Gastroesophageal sphincter (tissue), 3 donors: Measurements from ENCODE around the gene CLCN4.

ENCODE experiments used
- EP300 ChIP-seq: sonication (generic); formaldehyde crosslinking; IDR thresholded peaks from one replicate; pipeline ENCODE4 v1.6.1; 2017; ENCODE audit warnings: antibody characterized with exemption, mild to moderate bottlenecking
- POLR2A ChIP-seq, 2 donors: fragments of 450-650 bp; IDR thresholded peaks; one replicate each; pipeline ENCODE4 v1.6.1; 2017; ENCODE audit warnings: antibody characterized with exemption in 2 of 2, mild to moderate bottlenecking in 2 of 2, moderate library complexity in 1 of 2
- POLR2AphosphoS5 ChIP-seq: sonication (generic); formaldehyde crosslinking; IDR thresholded peaks from one replicate; pipeline ENCODE4 v1.6.1; 2017; ENCODE audit warnings: antibody characterized with exemption
- TF ChIP-seq, protein P1 (sequence below), 4 experiments: fragments of 200-600 bp in 2 of 4; fragments of 450-650 bp in 2 of 4; sonication (generic) in 1 of 4; IDR thresholded peaks; one replicate each; pipeline ENCODE4 v1.5.1; 2017 to 2019; ENCODE audit warnings: antibody characterized with exemption in 4 of 4, mild to moderate bottlenecking in 2 of 4, moderate library complexity in 2 of 4

DNA sequence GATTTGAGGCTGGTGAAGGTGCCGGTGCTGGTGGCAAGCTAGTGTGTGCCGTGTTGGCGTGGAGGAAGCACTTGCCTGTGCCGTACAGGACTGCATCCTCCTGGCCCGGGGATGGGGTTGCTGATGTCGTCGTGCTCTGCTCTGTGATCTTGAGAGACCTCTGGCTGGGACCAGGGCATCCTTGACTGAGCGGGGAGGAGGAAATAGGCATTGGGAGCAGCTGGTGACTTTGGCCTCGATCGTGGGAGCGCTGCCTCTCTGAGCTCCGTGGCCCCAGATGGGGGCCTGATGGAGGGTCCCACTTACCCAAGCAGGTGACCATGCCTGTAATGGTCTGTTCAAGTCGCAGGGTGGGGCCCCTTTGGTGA is 31.5 kb upstream of the CLCN4 start:
- TF ChIP-seq POLR2AphosphoS5 (no peak), POLR2A (IDR thresholded peaks at IDR 0.05) (no peak), EP300 (no peak)
- TF ChIP-seq, protein P1, sequence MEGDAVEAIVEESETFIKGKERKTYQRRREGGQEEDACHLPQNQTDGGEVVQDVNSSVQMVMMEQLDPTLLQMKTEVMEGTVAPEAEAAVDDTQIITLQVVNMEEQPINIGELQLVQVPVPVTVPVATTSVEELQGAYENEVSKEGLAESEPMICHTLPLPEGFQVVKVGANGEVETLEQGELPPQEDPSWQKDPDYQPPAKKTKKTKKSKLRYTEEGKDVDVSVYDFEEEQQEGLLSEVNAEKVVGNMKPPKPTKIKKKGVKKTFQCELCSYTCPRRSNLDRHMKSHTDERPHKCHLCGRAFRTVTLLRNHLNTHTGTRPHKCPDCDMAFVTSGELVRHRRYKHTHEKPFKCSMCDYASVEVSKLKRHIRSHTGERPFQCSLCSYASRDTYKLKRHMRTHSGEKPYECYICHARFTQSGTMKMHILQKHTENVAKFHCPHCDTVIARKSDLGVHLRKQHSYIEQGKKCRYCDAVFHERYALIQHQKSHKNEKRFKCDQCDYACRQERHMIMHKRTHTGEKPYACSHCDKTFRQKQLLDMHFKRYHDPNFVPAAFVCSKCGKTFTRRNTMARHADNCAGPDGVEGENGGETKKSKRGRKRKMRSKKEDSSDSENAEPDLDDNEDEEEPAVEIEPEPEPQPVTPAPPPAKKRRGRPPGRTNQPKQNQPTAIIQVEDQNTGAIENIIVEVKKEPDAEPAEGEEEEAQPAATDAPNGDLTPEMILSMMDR (IDR thresholded peaks at IDR 0.05), result no peak
